Stimulated activated CD8-positive, alpha-beta memory T cell treated with anti-CD3 and anti-CD28 coated beads, Interleukin-4, amount 100 ng/mL, for 24 hours (primary cell): ENCODE measurements around the gene RHBDF1.
"Not testable (repeated sequence)": the region's sequence is repeated elsewhere in the genome, so short reads cannot be mapped to it uniquely, and the experiment has no call there.

Source experiments
- DNase-seq: peaks from one replicate; pipeline ENCODE4 v3.0.0-alpha.2; 2020; ENCODE audit warnings: low read depth

Gene RHBDF1

GRCh38 chr16:35678-36305, 36.6 kb downstream of the RHBDF1 start:
- DNase-seq, result no peak

- DNase-seq, result no peak
Observed at GRCh38 chr16:35011-35677, 37.3 kb downstream of the RHBDF1 start.

- no peak for DNase-seq
Observed at GRCh38 chr16:34648-34987, 37.8 kb downstream of the RHBDF1 start.

- DNase-seq, result no peak
Observed at GRCh38 chr16:33877-34647, 38.4 kb downstream of the RHBDF1 start.

- not testable (repeated sequence) for DNase-seq
Observed at GRCh38 chr16:33154-33876, 39.1 kb downstream of the RHBDF1 start.

- DNase-seq, result not testable (repeated sequence)
Observed at GRCh38 chr16:30627-31026, 41.8 kb downstream of the RHBDF1 start.

- not testable (repeated sequence) for DNase-seq
Observed at GRCh38 chr16:25926-26348, 46.5 kb downstream of the RHBDF1 start.

- not testable (repeated sequence) for DNase-seq
Observed at GRCh38 chr16:24151-24550, 48.3 kb downstream of the RHBDF1 start.

- DNase-seq, result not testable (repeated sequence)
Observed at GRCh38 chr16:20886-21285, 51.5 kb downstream of the RHBDF1 start.

GRCh38 chr16:17062-17765, 55.2 kb downstream of the RHBDF1 start:
- not testable (repeated sequence) for DNase-seq

GRCh38 chr16:10772-11171, 61.7 kb downstream of the RHBDF1 start:
- DNase-seq, result peak; percentile 76

- no peak for DNase-seq
Observed at GRCh38 chr16:9903-10665, 62.3 kb downstream of the RHBDF1 start.
